ENCODE data around the gene SLC35E4. TPM values are rescaled to one million over a fixed set of nuclear protein-coding genes. Genes with fewer than 3 reads are reported as not detected.

The SLC35E4 gene
- total RNA-seq: 3.8 and 10.4 TPM in 2 replicates

GRCh38 chr22:30635273-30636225 is at the start of gene SLC35E4:
Gene SLC35E4 (plus strand): TSS chr22:30635781. CDS start chr22:30636451, 670 bp downstream.

DNA sequence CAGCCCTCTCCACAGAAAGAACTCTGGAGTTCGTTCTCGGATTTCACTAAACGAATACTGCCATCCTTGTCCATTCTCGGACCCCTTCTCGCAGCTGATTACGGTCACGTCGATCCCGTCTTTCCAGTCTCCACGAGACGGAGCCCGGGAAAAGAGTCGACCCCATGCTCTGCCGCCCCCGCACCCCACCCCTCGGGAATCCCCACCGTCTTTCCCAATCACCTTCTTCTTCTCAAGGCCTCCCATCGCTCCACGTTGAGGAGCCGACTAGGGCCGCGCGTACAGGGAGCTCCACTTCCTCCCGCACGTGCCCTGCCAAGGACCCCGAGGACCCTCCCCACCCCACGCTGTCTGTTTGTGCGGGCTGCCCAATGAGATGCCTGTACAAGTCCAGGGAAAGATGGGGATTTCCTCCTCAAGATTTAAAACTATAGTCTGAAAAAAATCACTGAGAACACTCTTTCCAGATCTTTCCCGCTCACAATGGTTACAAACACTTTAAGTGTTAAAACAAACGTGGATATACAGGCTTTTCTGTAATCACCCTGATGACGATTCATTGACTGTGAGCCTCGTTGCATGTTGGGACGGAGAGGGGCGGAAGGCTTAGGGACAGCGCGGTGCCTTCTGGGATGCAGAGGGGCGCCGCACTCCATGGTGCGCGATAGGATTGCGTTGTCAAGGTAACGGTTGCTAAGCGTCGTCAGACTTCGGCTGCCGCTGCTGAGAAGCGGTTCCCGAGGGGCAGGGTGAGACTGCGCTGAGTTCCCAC is 43.8 kb upstream of the SLC35E4 start, which contains the start of gene PES1:
Gene PES1 (minus strand): TSS at position 323 of the 772 bp plus-strand sequence. CDS start 77 bp downstream, at position 246.

GRCh38 chr22:30606455-30607299 is 28.9 kb upstream of the SLC35E4 start, which contains the start of gene TCN2:
Gene TCN2 (plus strand): TSS chr22:30607174. CDS start chr22:30607332, 158 bp downstream.

DNA sequence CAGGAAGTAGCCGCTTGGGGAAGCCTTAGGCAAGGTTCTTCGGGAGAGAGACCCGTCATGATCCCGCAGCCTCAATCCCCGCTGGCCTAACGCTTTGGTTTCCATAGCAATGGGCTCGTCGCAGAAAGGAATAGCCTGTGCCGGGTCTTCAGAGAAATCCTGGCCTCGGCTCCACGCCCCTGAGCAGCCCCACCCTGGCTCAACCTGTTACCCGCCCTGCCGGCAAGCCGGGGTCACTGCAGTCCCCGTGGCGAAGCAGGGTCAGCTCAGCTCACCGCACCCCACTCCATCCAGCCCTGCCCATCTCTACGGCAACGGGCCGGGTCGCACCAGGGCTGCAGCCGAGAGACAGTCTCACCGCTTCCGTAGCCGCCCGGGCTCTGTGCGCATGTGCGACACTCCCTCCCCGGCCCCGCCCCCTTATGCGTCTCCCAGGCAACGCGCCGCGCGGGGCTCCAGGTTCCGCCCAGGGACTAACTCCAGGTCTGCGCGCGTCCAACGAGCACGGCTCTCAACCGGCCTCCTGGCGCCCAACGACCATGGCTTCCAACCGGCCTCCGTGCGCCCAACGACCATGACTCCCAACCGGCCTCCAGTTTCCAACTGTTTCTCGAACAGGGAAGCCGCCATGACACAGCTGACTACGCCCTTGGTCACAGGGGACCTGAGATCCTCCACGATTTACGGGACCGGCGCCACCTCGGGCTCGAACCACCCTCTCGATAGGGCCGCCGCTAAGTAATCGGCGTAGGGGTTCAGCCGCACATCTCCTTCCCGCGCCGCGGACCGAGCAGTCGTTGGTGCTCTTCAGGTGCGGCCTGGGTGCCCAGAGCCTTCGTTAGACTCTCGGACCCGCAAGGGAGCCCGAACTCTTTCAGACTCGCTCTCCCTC is 32.2 kb downstream of the SLC35E4 start, which contains the start of gene DUSP18:
Gene DUSP18 (minus strand): TSS at position 382 of the 892 bp plus-strand sequence. CDS start 3,872 bp downstream, outside the sequence.

DNA sequence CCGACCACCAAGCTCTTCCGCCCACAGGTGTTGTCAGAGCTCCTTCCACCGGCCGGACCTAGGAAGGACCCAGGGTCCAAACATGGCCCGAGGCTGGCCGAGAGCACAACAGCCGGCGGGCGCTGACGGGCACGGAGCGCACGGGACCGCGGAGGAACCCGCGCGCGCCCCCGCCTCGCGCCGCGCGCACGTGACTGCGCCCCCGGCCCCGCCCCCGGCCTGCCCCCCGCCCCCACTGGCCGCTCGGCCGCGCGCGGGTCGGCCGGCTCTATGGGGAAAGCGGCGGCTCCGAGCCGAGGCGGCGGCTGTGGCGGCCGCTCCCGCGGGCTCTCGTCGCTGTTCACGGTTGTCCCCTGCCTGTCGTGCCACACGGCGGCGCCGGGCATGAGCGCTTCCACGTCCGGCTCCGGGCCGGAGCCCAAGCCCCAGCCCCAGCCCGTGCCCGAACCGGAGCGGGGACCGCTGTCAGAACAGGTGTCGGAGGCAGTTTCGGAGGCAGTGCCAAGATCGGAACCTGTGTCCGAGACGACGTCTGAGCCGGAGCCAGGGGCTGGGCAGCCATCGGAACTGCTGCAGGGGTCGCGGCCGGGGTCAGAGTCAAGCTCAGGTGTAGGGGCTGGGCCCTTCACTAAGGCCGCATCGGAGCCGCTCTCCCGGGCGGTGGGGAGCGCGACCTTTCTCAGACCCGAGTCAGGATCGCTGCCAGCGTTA is 59.2 kb downstream of the SLC35E4 start, which contains the start of gene OSBP2:
Gene OSBP2 (plus strand): TSS at position 235 of the 711 bp plus-strand sequence. CDS start 36 bp downstream, at position 271.

Other genes with a start within 250 kb of the SLC35E4 start
- 14.1 and 25.1 TPM in 2 replicates for gene RNF215, start 248.4 kb upstream of the SLC35E4 start, total RNA-seq
- 77.8 and 82.7 TPM in 2 replicates for gene SEC14L2, start 238.8 kb upstream of the SLC35E4 start, total RNA-seq
- gene MTFP1, start 210.0 kb upstream of the SLC35E4 start, total RNA-seq: 28.4 and 29.0 TPM in 2 replicates
- not detected in 2 replicates for gene SEC14L3, start 163.8 kb upstream of the SLC35E4 start, total RNA-seq
- not detected in 2 replicates for gene SEC14L4, start 130.1 kb upstream of the SLC35E4 start, total RNA-seq
- 6.7 TPM in 1 of 2 replicates, not detected in the other for gene SEC14L6, start 89.0 kb upstream of the SLC35E4 start, total RNA-seq
- gene GAL3ST1, start 61.1 kb upstream of the SLC35E4 start, total RNA-seq: 0.48 TPM in 1 of 2 replicates, not detected in the other
- 84.2 and 117 TPM in 2 replicates for gene PES1, start 43.9 kb upstream of the SLC35E4 start, total RNA-seq
- 3.1 and 4.0 TPM in 2 replicates for gene TCN2, start 28.6 kb upstream of the SLC35E4 start, total RNA-seq
- gene DUSP18, start 32.1 kb downstream of the SLC35E4 start, total RNA-seq: 4.7 and 5.3 TPM in 2 replicates
- 5.1 and 8.0 TPM in 2 replicates for gene OSBP2, start 59.1 kb downstream of the SLC35E4 start, total RNA-seq

Data from tracheal epithelial cell (primary cell).